ENCODE measurements around the gene UXS1.

Gene UXS1

DNA sequence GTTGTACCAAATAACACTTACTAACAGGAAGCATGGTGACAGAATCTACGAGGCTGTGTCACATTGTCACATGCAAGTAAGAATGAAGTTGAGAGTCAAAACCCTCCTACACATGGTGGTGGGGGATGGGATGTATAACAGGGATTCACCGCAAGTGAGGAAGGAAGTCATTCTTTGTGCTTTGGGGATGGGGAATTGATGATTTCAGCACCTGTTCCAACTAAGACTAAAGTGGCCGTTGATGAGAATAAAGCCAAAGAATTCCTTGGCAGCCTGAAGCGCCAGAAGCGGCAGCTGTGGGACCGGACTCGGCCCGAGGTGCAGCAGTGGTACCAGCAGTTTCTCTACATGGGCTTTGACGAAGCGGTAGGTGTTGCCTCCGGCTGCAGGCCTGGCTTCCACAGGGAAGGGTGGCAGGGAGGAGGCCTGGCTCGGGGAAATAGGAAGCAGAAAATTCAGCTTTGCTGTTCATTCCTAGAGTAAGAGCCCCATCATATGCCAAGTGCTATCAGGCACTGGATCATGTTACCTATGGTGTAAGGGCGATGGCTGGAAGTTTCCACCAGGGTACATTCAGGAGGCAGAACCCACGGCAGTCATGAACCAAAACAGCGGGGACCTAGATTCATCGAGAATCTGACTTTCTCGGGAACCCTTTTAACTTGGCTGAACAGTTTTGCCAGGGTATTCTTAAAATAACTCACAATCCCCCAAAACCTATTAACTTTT, 120.3 kb downstream of the UXS1 start:
- DNase-seq, result no peak

GRCh38 chr2:106070181-106070580, 123.9 kb downstream of the UXS1 start:
- no peak for DNase-seq

GRCh38 chr2:106068451-106068850, 125.7 kb downstream of the UXS1 start:
- DNase-seq, result no peak

- no peak for DNase-seq
Measured at GRCh38 chr2:106065983-106066820, 127.9 kb downstream of the UXS1 start.

DNA sequence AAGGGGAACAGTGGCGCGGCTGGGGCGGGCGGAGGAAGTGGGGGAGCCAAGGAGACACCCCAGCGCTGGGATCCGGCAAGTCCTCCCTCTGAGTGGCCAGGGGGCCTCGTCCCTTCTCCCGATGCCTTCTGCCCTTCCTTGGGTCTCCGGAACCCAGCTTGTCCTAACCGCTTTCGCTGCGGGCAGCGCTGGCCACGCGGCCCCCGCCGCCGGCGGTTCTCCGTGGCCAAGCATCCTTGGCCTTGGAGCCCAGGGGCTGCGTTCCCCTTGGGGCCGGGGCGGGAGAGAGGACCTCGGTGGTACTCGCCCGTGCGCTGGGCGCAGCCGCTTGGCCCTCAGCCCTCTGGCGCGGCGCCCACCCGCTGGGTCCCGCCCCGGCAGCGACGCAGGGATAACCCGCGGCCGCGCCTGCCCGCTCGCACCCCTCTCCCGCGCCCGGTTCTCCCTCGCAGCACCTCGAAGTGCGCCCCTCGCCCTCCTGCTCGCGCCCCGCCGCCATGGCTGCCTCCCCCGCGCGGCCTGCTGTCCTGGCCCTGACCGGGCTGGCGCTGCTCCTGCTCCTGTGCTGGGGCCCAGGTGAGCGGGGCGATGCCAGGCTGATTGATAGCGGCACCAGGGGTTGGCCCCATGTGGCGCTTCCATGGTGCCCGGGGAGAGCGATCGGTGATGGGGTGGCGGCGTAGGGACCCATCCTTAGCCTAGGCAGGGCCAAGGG, 128.7 kb downstream of the UXS1 start:
- no peak for DNase-seq

DNA sequence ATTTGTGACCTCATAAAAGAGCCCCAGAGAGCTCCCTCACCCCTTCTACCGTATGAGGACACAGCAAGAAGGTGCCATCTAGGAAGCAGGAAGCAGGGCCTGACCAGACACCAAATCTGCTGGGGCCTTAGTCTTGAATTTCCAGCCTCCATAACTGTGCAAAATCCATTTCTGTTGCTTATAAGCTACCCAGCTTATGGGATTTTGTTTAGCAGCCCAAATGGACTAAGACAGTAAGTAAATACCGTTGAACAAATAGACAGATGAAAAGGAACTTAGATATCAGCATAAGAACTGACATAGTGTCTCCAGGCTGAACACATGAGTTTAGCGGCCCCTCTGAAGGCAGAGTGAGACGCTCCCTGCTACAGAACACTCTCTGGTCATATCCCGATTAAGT, 130.9 kb downstream of the UXS1 start:
- no peak for DNase-seq

DNA sequence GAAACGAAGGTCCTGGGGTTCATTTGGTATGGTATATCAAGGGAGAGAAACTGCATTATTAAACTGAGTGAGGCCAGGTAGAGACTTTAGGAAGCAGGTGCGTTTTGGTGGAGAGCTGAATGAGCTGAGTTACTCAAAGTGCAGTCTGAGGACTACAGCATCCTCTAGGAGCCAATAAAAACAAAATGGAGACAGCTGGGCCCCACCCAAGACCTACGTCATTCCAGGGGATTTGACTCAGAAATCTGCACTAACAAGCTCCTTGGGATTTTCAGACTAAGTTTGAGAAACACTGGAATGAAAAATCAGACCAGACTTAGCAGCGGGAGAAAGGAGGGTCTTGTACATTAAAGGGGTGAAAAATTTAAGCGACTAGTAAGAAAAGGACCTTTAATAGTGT, 131.5 kb downstream of the UXS1 start:
- DNase-seq, result no peak

- no peak for DNase-seq
Measured at GRCh38 chr2:106061611-106062349, 132.3 kb downstream of the UXS1 start.

DNA sequence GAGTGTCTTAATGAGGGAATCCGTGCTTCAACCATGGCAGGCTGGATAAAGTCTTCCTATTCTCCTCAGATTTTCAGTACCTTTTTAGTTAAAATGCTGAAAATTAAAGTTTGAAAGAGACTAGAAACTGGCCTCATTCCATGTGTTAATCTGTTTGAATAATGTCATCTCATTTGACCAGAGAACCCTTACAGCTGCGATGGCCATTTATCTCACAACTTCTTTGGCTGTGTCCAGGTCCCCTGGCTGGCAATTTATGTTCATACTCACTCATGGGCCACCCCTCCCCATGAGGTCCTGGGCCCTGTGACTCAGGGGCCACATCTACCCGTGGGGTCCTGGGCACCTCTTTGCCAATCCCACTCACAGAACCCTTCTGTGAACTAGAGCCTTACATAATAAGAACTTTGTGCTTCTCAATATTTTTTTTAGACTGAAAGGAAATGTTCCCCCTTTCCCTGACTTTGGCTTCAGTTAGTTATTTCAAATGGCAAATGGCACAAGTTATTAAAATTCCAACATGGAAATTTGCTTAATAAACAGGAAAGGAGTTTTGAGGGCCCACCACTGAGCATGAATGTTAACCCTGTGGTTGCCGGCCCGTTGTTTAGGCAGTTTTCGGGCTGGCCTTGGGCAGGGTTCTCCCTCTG, 134.6 kb downstream of the UXS1 start:
- DNase-seq, result no peak

- no peak for DNase-seq
Measured at GRCh38 chr2:106058469-106059137, 135.5 kb downstream of the UXS1 start.

DNA sequence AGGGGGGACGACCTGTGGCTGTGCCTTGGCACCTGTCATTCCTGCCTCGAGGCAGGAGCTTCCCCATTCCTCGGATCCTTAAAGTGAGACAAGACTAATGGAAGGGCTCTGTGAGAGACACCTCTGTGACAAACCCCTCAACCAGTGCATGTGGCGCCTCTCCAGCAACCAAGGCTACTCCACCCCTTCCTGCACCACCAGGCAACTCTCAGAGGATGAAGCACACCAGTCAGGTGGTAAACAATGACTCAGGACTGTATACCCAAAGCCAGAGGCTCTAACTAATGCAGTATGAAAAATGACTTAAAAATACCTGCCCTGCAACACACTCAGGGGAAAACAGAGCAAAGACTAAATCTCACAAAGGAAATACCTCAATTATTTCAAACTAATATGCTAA, 136.9 kb downstream of the UXS1 start:
- DNase-seq, result no peak

DNA sequence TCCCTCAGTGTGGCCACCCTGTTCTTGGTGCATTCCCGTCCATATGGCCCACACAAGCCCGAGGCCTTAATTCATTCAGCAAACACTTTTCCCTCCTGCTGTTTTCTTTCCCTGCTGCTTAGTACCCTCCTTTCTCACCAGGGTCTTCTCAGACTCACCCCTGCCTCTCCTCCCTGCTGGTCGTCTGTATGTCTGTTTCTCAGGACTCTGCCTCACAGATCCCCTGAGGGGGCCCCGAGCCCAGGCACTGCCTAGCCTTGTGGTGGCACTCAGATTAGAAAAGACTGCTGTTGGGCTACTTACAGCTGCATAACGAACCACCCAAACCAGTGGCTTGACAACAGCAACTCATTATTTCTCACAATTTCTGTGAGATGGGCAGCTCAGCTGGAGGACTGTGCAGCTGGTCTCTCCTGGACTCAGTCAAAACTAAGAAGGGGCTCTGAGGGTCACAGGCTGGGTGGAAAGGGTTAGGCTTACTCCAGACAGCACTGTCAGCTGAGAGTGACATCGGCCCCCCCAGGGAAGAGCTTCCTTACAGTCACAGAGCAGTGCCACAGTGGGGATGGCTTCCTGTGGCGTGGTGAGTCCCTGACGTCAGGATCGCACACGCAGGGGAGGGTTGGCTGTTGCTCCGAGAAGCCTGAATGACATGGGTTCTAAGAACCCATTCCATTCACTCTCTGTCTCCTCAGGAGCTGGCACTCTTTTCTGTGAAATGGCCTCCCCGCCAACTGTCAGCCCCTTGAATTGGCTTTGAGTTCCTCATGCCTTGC, 139.0 kb downstream of the UXS1 start:
- no peak for DNase-seq

DNA sequence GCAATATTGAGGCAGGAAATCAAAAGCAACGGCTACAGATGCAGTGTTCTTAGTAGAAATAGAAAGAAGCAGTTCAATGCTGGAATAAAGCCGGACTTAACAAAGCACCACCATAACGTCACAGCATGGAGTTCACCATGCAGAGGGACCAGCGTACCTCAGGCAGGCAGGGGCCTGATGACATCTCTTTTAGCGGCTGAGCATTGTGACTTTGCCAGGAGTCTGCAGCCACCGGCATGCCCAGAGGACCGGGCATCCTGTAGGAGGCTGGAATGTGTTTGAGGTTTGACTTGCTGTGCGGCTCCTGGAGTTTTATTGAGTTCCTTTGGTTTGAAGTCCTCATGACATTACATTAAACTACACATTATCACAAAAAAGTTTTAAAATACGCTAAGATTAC, 139.8 kb downstream of the UXS1 start:
- no peak for DNase-seq

GRCh38 chr2:106053581-106053980, 140.5 kb downstream of the UXS1 start:
- no peak for DNase-seq

DNA sequence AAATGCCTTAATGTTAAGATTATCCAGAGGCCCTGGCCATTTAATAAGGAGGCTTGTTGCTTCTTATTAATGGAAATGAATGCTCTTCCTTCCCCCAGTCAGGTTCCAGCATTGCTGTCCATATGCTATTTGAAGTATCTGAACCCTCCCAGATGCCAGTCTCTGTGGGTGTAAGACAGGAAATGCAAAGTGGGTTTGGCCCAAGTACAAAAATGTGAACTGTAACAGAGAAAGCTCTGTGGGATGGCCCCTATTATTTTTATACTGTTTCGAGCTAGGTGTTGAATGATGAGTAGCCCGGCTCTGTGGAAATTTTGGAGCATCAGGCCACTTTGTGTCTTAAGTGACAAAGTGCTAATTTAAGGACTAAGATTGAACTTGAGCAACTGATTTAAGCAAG, 141.0 kb downstream of the UXS1 start:
- DNase-seq, result no peak

- no peak for DNase-seq
Measured at GRCh38 chr2:106044859-106045258, 149.2 kb downstream of the UXS1 start.

DNA sequence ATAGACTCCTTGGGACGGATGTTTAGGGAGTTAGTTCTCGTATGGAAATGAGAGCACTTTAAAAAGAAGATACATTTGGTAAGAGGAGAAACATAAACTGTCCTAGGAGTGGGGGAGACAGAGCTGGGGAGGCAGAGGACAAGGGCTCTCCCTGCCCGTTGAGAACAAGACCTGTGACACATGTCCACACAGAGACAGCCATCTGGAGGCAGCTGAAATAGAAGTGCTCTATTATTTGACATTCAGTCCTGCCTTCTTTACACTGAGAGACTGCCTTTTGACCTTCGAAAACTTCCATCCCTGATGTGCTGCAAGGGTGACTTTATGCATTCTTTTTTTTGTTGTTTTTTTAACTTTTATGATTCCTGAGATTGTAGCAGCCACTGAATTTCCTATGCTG, 150.1 kb downstream of the UXS1 start:
- no peak for DNase-seq

All from DMS79 (cell line).